D341Med (cell line): ENCODE measurements around the gene ZZZ3.
"Not testable (repeated sequence)": the region's sequence is repeated elsewhere in the genome, so short reads cannot be mapped to it uniquely, and the experiment has no call there.

Experiments used
- DNase-seq: peaks from one replicate; pipeline ENCODE4 v3.0.0; 2012; ENCODE audit warnings: low spot score

The ZZZ3 gene

GRCh38 chr1:77682460-77683159 is at the start of gene ZZZ3:
TSS of gene ZZZ3 (minus strand) at chr1:77682658. CDS start at chr1:77633354, 49,304 bp downstream.
- peak; percentile 93 for DNase-seq

- DNase-seq = no peak
Observed at GRCh38 chr1:77732090-77732489, 49.6 kb upstream of the ZZZ3 start.

GRCh38 chr1:77725706-77726105 is 43.2 kb upstream of the ZZZ3 start:
- DNase-seq = no peak

GRCh38 chr1:77718181-77718580 is 35.7 kb upstream of the ZZZ3 start:
- no peak for DNase-seq

GRCh38 chr1:77716065-77716464 is 33.6 kb upstream of the ZZZ3 start:
- no peak for DNase-seq

- DNase-seq = no peak
Observed at GRCh38 chr1:77709727-77710126, 27.3 kb upstream of the ZZZ3 start.

GRCh38 chr1:77706321-77706720 is 23.9 kb upstream of the ZZZ3 start:
- DNase-seq = no peak

GRCh38 chr1:77704736-77705135 is 22.3 kb upstream of the ZZZ3 start:
- no peak for DNase-seq

- DNase-seq = not testable (repeated sequence)
Observed at GRCh38 chr1:77699673-77700072, 17.2 kb upstream of the ZZZ3 start.

- DNase-seq = no peak
Observed at GRCh38 chr1:77697441-77697840, 15.0 kb upstream of the ZZZ3 start.

- no peak for DNase-seq
Observed at GRCh38 chr1:77688939-77689338, 6.5 kb upstream of the ZZZ3 start.

- DNase-seq = no peak
Observed at GRCh38 chr1:77687519-77687906, 5.1 kb upstream of the ZZZ3 start.

- no peak for DNase-seq
Observed at GRCh38 chr1:77686796-77687518, 4.5 kb upstream of the ZZZ3 start.

GRCh38 chr1:77683160-77684148 is 996 bp upstream of the ZZZ3 start:
- peak; percentile 91 for DNase-seq

- DNase-seq = no peak
Observed at GRCh38 chr1:77680173-77680572, 2.3 kb downstream of the ZZZ3 start.

GRCh38 chr1:77678660-77679610 is 3.5 kb downstream of the ZZZ3 start:
- no peak for DNase-seq

- not testable (repeated sequence) for DNase-seq
Observed at GRCh38 chr1:77674807-77675206, 7.7 kb downstream of the ZZZ3 start.

GRCh38 chr1:77673716-77674355 is 8.6 kb downstream of the ZZZ3 start:
- DNase-seq = no peak

GRCh38 chr1:77673030-77673429 is 9.4 kb downstream of the ZZZ3 start:
- DNase-seq = no peak

GRCh38 chr1:77672374-77672773 is 10.1 kb downstream of the ZZZ3 start:
- DNase-seq = no peak

- no peak for DNase-seq
Observed at GRCh38 chr1:77671836-77672235, 10.6 kb downstream of the ZZZ3 start.
